ENCODE data around the gene RRM1. TPM values are rescaled to one million over a fixed set of nuclear protein-coding genes. Genes with fewer than 3 reads are reported as not detected.
A peak's percentile ranks its signal among the peaks of the same experiment; 100 is the strongest.

The RRM1 gene
- total and polyA plus RNA-seq, 9 of the 15 experiments (the other 6 are each of a cell fraction or from before 2014, with no cell fraction given), result 113 to 270 (median 163) TPM

GRCh38 chr11:4146772-4147098 is 52.1 kb downstream of the RRM1 start (continued):
- TF ChIP-seq TAL1 (IDR thresholded peaks at IDR 0.05), result 0 out of 2 replicates have a peak, but pooled peaks have one; percentile 3

GRCh38 chr11:4154503-4154902 is 59.9 kb downstream of the RRM1 start:
- DNase-seq (ENCODE audit: extremely low read depth in 1 of 4, low spot score in 3 of 4) (no peak), FAIRE-seq (no peak), ATAC-seq (no peak)
- no peak overlapping the region for H3K9ac ChIP-seq (ENCODE audit: insufficient read depth in 1 of 2, low read depth in 2 of 2, low read length in 2 of 2)
- no peaks in the 10 kb centered on the region for H3K36me3 ChIP-seq (ENCODE audit: control insufficient read depth, insufficient read depth, low read length)
- POLR2A ChIA-PET, result interaction anchor here (0.9 kb wide), 1 partner anchor 9 kb away, joined by 3 read pairs; no protein-coding TSS in a partner anchor
- TF ChIP-seq PYGO2 (tag; IDR thresholded peaks at IDR 0.05), result no peak
- TF ChIP-seq ZNF830 (CRISPR knock-in tag; IDR thresholded peaks at IDR 0.05), result no peak
- no peak for TF ChIP-seq KLF10 (CRISPR knock-in tag; IDR thresholded peaks at IDR 0.05)
- TF ChIP-seq IRF2 (CRISPR knock-in tag; IDR thresholded peaks at IDR 0.05), result no peak
- no peak for TF ChIP-seq RNF219 (CRISPR knock-in tag; IDR thresholded peaks at IDR 0.05)
- TF ChIP-seq GTF2B (IDR thresholded peaks at IDR 0.05; ENCODE audit: extremely low read depth, insufficient read length), result no peak
- TF ChIP-seq NCOR1 (IDR thresholded peaks at IDR 0.05), result no peak
- TF ChIP-seq RBM39 (optimal IDR thresholded peaks at IDR 0.05; ENCODE audit: low read depth, low read length), result no peak
- TF ChIP-seq ESRRA (IDR thresholded peaks at IDR 0.05; ENCODE audit: borderline replicate concordance, low read depth), result no peak
- H2AFZ ChIP-seq (ENCODE audit: low read depth, low read length), result no peak overlapping the region
- no peaks in the 10 kb centered on the region; a peak in 2 of 5 replicates for H3K27me3 ChIP-seq (ENCODE audit: control insufficient read depth in 2 of 2, insufficient read depth in 2 of 2, low read length in 2 of 2)
- no peaks in the 10 kb centered on the region for H4K20me1 ChIP-seq (replicated peaks; ENCODE audit: control insufficient read depth, insufficient read depth, low read length)
- in situ Hi-C loops (cut with MboI), result no loop called here
- no TSS peak for BruUV-seq (replicated peaks)
- no peaks in the 10 kb centered on the region for H3K9me1 ChIP-seq (ENCODE audit: control insufficient read depth, insufficient read depth, low read length)
- H3K4me3 ChIP-seq, result no peak overlapping the region
- CTCF ChIA-PET (ENCODE audit: low intra/inter-chr PET ratio), result no interaction called here
- H3K27ac ChIP-seq (ENCODE audit: extremely low read depth, low read depth, low read length), result no peak overlapping the region
- intact Hi-C loops (cut with micrococcal nuclease), result no loop called here
- H3K4me2 ChIP-seq (ENCODE audit: insufficient read depth, low read length), result no peak overlapping the region
- no peaks in the 10 kb centered on the region for H3K79me2 ChIP-seq (ENCODE audit: control insufficient read depth, insufficient read depth, low read length)
- peaks cover 0 to 4% of the 10 kb centered on the region in 2 experiments; a peak in 1 of 5 replicates for H3K4me1 ChIP-seq (replicated peaks in 1 of 2; ENCODE audit: control insufficient read depth in 2 of 2, insufficient read depth in 2 of 2, low read length in 2 of 2)
- no peaks in the 10 kb centered on the region for H3K9me3 ChIP-seq (replicated peaks; ENCODE audit: control insufficient read depth, insufficient read depth, low read depth, low read length)
